Measurements from ENCODE around the gene MCCC2.
"Not testable (repeated sequence)": the region's sequence is repeated elsewhere in the genome, so short reads cannot be mapped to it uniquely, and the experiment has no call there.

MCCC2 gene

DNA sequence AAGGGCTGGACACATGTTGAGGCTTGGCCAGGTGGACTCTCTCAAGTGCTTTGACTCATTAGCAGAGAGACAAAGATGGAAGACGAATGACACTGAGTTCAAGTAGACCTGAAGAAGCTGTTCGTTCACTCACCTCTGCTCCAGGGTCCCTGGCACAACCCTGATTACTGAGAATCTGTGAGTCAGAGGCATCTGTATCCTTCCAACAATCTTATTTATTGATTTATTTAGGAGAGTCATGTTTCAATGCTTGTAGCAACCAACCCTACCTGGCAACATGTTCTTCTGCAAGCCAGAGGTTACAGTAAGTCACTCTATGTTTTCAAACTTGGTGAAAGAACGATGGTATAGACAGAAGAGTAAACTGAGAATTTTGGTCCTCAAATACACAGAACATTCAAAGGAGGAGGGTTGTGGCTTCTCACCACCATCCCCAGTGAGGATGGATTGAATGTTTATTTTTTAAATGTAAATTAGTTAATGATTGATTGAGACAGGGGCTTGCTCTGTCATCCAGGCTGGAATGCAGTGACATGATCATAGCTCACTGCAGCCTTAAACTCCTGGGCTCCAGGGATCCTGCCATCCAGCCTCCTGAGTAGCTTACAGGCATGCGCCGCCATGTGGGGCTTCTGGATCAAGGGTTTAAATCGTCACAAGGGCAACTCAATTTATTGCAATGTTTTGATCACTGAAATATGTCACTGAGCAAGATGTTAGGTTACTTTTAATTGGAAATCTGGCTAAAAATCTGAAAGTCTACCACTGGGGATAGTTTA lies 76.2 kb downstream of the MCCC2 start:
- DNase-seq, result no peak

DNA sequence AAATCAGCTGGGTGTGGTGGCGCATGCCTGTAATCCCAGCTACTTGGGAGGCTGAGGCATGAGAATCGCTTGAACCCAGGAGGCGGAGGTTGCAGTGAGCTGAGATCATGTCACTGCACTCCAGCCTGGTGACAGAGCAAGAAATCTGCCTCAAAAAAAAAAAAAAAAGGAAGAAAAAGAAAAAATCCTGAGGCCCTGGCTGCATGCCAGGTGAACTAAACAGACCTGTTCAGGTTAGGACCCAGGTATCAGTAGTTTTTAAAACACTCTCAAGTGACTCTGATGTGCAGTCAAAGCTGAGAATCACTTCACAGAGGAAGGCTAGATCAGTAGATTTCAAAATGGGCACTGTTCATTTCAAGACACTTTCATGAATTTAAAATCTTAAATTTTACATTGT lies 77.5 kb downstream of the MCCC2 start:
- DNase-seq, result not testable (repeated sequence)

DNA sequence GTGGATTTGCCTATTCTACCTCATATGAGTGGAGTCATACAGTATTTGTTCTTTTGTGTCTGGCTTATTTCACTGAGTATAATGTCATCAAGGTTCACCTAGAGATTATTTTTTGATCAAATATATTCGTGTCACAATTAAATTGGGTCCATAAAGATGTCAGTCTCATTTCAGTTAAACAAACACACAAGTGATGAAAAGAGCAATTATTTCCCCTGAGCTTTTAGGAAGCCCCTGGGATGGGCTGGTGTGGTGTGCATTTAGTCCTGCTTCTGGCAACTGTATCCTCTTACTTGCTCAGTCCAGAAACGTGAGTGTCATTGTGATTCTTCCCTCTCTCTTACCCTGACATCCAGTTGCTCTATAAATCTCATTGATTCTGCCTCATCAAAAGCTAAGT lies 79.2 kb downstream of the MCCC2 start:
- no peak for DNase-seq

DNA sequence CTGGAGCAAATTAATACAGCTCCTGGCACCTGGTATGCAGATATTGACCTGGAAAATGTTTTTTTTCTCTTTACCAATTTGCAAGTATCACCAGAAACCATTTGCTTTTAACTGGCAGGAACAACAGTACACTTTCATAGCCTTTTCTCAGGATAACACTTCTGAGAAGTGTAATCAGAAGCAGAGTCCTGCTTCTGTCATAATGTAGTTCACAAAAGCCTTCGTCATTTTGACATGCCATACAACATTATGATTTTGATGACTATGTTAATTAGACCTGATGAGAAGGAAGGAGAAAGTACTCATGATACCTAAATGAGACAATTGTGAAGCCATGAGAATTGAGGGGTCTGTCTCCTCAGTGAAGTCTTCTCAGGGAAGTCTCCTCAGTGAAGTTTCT lies 90.8 kb downstream of the MCCC2 start:
- DNase-seq, result no peak

DNA sequence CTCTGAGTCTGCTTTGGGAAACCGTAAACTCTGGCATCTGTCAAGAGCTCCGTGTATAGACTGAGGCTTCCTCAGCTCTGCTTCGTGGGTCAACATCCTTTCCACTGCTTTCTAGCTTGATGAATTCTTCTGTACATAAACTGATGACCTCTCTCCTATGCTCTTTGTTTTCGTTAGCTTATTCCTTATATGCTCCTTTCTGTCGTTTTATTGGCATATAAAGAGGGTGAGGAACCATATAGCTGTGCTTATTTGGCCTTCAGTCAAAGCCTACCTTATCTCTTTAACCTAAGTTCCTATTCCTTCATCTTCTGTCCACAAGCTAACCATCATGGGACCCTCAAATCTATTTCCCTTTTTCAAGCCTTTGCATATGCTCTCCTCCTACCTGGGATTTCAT lies 92.6 kb downstream of the MCCC2 start:
- no peak for DNase-seq

DNA sequence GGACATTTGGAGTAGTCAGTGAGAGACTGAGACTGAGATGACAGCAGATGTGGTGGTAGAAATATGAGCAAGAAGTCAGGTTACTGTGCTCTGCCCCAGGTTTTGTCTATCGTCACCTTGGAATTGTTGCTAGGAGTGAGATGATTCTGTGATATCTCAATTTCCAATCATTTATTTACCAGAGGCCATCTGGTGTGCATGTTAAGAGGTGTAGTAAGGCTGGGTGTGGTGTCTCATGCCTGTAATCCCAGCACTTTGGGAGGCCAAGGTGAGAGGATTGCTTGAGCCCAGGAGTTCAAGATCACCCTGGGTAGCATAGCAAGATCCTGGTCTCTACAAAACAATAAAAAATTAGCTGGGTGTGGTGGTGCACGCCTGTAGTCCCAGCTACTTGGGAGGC lies 93.4 kb downstream of the MCCC2 start:
- no peak for DNase-seq

DNA sequence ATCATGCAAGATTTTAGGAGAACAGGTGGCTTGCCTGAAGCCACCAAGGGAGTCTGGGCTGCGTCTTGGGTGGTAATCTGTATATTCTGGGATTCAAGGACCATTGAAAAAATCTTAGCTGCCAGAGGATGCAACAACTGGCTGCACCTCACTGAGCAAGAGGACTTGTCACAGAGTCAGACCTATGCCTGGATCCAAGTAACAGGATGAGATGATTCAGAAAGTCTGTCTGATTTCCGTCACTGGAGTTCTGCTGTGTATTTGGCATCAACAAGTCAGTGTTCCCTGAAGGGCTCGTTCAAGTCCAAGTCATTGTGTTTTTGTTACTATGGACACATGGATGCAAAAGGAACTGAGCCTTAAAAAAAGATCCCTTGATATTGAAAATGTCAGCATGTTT lies 94.2 kb downstream of the MCCC2 start:
- no peak for DNase-seq

DNA sequence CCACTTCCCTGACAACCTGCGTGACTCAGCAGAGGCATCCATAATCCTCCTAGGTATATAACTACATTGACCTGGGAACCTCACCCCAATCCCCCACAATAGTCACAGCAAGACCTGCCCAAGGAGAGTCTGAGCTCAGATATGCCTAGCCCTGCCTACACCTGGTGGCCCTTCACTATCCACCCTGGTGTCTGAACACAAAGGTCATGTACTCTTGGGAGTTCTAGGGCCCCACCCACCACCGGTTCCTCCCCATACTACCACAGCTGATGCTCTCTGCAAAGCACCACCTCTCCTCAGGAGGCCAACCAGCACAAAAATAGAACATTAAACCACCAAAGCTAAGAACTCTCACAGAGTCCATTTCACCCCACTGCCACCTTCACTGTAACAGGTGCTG lies 97.2 kb downstream of the MCCC2 start:
- no peak for DNase-seq

DNA sequence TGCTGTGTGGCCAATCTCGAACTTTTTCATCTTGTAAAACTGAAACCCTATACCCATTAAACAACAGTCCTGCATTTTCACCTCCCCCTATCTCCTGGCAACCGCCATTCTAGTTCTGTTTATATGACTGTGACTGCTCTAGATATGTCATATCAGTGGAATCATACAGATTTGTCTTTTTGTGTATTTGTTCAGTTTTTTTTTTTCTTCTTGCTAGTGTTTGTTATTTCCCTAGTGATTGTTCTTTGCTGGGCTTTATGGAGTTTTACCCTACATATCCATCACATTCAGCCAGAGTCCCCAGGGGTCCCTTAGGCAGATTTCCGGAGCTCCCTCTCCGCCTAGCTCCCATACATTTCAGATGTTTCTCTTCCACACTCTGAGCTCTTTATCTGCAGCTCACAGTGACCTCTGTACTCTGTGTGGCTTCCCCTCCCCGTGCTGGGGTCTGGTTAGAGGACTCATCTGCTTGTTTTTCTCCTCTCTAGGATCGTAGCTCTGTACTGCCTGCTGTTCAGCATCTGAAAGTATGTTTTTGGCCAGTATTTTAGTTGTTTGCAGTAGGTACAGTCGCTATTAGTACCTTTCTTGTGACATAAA lies 106.8 kb downstream of the MCCC2 start:
- DNase-seq, result no peak

DNA sequence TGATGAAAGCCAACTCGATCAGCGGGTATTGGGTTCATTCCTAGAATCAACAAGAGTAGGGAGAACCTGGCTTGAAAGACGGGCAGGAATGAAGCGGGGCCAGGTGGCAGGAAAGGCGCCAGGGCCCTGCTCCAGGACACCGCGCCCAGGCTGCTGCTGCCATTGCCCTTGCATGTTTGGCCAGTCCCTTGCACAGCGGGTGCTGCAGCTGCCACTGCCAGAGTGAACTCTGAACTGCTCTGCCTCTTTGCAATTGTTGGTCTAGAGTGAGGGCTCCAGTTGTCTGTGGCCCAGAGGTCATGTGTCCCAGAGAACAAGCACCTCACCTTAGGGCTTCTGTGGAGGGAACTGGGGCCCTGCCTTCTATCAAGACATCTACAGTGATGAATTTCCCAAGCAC lies 107.9 kb downstream of the MCCC2 start:
- no peak for DNase-seq

DNA sequence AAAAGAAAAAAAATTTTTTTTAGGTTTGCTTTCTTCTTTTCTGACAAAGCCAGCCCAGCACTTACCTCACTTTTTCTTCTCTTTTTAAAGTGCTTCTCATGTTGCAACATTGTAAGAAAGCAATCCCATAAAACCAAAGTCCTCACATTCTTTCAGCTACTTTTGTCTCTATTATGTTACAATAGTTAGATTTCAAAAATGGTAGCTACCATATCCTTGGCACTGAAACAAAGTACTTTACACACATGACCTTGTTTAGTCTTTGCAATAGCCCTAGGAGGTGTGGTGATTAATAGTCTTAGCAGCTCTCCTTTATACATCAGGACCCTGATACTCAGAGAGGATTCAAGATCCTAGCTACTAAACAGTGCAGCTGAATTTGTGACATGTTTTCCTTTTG lies 108.5 kb downstream of the MCCC2 start:
- DNase-seq, result no peak

DNA sequence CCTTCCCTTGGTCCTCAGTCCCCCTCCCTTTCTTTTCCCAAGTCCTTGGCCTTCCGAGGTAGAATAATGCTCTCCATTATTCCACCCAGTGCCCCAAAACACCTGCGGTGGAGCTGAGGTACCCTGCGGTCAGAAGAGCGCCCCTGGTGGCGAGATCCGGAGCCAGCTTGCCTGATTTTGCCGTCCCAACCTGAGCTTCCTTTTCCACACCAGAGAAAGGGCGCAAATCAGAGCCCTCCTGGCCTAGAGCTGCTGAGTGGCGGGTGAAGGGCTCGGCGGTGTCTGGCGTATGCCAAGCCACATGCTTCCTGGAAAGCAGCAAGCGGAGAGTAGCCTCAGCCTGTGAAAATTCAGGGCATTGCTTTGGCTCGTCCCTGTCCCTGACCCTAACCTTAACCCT lies 110.8 kb downstream of the MCCC2 start:
- no peak for DNase-seq

DNA sequence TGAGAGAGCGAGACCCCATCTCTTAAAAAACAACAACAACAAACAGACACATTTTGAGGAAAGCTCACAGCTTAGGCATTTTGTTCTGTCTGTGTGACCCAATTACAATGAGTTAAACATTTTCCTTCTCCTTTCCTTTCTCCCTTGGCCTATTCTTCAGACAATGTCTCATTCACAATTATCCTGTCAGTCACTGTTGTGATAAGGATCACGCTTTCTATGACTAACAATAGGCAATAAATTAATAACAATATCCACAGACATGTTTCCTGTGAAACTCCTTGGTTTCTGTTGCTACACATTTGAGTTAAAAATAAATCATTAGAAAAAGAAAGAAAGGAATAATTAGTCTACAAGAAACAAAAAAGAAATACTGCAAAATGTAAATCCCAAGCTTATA lies 112.1 kb downstream of the MCCC2 start:
- no peak for DNase-seq

DNA sequence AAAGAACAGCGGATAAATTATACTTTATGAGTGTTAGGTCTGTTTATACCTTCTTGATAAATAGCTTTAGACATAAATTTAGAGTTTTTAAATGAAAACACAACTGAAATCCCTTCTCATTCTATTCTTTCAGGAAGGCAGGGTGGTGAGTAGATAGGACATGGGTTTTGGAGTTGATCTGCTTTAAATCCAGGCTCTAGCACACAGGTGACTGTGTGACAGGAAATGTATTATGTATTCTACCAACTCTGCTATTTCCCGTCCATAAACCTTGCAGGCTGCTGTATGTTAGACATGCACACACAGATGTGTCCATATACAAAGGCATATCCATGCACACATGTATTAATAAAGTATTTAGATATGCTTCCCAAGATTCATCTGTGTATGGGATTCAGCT lies 112.6 kb downstream of the MCCC2 start:
- DNase-seq, result no peak

DNA sequence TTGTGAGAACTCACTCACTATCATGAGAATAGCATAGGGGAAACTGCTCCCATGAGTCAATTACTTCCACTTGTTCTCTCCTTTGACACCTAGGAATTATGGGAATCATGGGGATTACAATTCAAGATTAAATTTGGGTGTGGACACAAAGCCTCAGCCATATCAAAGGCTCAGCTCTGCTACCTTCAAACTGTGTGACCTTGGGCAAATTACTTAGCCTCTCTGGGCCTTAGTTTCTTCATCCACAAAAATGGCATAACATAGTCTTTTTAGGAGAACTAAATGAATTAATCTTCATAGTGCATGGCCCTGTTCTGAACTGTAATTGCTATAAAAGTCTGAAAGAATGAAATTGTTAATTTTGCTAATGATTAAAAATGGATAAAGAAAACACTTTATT lies 113.7 kb downstream of the MCCC2 start:
- DNase-seq, result no peak

DNA sequence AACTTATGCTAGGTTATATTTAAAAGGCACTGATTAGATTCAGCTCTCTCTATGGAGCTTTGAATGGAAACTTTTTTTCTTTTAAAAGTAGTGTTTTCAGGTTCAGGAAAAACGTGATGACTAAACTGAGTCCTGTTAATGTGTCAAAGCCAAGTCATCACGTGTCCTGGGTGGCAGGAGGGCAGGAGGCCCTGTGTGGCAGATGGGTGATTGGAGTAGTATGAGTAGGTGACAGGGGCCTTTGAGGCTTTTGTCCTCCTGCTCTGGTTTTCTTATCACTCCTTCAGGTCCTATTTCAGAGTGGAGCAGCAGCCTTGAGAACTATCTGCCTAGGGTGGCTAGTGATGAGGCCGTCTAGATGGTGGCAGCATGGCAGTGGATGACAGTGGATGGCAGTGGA lies 114.3 kb downstream of the MCCC2 start:
- DNase-seq, result no peak

DNA sequence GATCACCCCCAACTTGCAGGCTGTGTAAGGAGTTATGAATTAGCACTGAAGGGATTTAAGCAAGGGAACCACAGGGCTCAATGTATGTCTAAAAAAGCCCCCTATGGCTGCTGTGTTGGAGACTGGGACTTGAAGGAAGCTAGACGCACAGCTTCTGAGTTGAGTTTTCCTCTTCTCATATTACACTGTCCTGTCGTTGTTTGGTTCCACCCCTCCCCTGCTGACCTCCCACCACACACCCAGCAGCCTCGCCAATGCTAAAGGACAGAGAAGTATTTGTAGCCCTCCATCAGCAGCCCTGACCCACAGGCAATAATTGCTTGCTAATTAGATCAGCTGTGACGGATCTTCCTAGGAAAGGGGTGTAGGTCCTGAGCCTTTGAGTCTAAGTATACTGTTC lies 116.8 kb downstream of the MCCC2 start:
- DNase-seq, result no peak

DNA sequence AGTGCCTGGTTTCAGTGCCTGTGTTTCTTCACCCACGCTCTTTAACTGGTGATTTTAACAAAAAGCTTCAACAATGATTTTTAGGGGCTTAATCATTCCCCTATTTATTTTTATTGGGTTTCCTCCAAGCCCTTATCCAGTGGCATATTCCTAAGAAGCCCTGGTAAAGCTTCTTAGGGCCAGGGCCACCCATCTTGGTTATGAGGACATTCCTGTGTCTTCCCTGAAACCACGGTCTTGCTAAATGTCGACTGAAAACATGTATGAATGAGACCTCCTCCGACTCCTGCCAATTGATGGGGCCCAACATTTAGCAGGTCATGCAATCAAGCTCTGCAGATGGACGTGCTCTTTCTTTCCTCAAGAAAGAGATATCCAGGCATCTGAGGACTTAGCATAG lies 118.3 kb downstream of the MCCC2 start:
- no peak for DNase-seq

DNA sequence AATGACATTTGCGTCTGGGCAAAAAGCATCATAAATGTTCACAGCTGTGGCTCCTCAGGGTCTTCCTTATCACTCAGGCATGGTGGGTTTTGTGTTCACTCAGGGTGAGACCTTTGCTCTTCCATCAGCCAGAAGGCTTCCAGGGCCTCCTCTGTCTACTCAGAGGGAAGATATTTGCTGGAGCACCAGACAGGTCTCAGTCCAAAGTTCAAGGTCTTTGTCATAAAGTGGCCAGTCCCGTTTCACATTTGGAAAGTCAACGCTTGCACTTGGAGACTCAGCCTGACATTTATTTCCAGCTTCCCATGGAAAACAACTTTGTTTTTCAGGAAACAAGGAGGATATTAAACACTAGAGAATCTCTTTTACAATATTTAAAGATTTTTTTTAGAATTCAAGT lies 119.8 kb downstream of the MCCC2 start:
- no peak for DNase-seq

Measured in activated effector memory CD4-positive, alpha-beta T cell treated with anti-CD3 and anti-CD28 coated beads, Interleukin-2, amount 50 U/mL, for 16 hours (primary cell).